ENCODE data around the gene CES4A. TPM values are rescaled to one million over a fixed set of nuclear protein-coding genes. Genes with fewer than 3 reads are reported as not detected.
A peak's percentile ranks its signal among the peaks of the same experiment; 100 is the strongest.

CES4A gene
- total RNA-seq, 1 donor from 2014 or later, result 1.1 TPM

DNA sequence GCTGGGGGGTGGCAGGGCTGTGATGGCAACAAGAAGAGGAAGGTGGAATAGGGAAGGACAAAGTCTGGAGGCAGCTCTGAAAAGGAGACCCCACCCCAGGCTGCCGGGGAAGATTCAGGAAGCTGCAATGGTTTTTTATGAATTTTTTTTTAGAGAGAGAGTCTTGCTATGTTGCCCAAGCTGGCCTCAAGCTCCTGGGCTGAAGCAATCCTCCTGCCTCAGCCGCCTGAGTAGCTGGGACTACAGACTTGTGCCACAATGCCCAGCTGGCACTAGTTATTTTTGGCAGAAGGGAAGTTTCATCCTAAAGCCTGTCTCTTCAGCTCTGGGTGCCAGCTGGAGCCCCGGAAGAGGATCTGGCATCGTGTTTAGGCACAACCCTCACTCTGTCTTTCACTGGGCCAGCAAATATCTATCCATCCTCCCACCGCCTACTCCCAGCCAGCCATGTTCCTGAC is 28.7 kb upstream of the CES4A start:
- H3K27me3 ChIP-seq (ENCODE audit: control insufficient read depth, insufficient read depth, low read length), result no peaks in the 10 kb centered on the region
- FAIRE-seq, result no peak
- H3K36me3 ChIP-seq (ENCODE audit: control insufficient read depth, insufficient read depth, low read length), result no peaks in the 10 kb centered on the region
- no peak overlapping the region for H3K4me3 ChIP-seq (ENCODE audit: low read depth, low read length)
- no peak for DNase-seq (ENCODE audit: low read depth)
- TF ChIP-seq, protein P1, sequence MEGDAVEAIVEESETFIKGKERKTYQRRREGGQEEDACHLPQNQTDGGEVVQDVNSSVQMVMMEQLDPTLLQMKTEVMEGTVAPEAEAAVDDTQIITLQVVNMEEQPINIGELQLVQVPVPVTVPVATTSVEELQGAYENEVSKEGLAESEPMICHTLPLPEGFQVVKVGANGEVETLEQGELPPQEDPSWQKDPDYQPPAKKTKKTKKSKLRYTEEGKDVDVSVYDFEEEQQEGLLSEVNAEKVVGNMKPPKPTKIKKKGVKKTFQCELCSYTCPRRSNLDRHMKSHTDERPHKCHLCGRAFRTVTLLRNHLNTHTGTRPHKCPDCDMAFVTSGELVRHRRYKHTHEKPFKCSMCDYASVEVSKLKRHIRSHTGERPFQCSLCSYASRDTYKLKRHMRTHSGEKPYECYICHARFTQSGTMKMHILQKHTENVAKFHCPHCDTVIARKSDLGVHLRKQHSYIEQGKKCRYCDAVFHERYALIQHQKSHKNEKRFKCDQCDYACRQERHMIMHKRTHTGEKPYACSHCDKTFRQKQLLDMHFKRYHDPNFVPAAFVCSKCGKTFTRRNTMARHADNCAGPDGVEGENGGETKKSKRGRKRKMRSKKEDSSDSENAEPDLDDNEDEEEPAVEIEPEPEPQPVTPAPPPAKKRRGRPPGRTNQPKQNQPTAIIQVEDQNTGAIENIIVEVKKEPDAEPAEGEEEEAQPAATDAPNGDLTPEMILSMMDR (IDR thresholded peaks at IDR 0.05; ENCODE audit: insufficient read depth, low read length, severe bottlenecking), result no peak

DNA sequence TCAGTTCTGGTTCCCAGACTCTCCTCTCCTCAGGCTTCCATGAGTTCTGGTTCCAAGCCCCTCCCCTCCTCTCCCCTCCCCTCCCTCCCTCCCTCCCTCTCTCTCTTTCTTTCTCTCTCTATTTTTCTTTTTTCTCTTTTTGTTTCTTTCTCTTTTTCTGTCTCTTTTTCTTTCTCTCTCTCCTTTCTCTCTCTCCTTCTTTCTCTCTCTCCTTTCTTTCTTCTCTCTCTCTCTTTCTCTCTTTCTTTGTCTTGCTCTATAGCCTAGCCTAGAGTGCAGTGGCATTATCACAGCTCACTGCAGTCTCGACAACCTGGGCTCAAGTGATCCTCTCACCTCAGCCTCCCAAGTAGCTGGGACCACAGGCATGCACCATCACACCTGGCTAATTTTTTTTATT is 28.1 kb upstream of the CES4A start:
- no peaks in the 10 kb centered on the region for H3K36me3 ChIP-seq (ENCODE audit: control insufficient read depth, insufficient read depth, low read length)
- H3K4me3 ChIP-seq (ENCODE audit: low read depth, low read length), result no peak overlapping the region
- H3K27me3 ChIP-seq (ENCODE audit: control insufficient read depth, insufficient read depth, low read length), result no peaks in the 10 kb centered on the region
- no peak for FAIRE-seq
- DNase-seq (ENCODE audit: low read depth), result no peak
- TF ChIP-seq, protein P1 (IDR thresholded peaks at IDR 0.05; ENCODE audit: insufficient read depth, low read length, severe bottlenecking), result no peak

DNA sequence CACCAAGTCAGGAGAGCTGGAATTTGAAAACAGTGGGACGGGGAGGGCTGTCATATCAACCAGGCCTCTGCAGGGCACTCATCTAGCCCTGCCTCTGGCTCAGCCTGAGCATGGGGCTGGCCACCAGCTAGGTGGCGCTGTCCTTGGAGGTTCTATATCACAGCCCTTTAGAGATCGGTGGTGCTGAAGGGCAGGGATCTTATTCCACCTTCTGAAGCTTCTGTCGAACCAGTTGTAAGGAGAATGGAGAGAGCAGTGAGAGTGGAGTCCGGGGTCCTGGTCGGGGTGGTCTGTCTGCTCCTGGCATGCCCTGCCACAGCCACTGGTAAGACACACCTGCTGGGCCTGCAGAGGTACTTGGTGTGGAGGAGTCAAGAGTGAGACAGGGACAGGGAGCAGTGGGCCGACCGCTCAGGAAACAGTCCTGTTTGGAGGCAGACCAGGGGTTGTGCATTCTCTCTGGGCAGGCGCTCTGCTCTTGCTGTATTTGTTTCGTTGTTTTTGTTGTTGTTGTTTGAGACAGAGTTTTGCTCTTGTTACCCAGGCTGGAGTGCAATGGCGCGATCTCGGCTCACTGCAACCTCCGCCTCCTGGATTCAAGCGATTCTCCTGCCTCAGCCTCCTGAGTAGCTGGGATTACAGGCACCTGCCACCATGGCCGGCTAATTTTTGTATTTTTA is 27.2 kb upstream of the CES4A start, which contains the start of gene CES3:
CES3 (plus strand) TSS at position 202 of the 680 bp plus-strand sequence; CDS start at position 244, 42 bp downstream.
- no peak for FAIRE-seq
- Histone ChIP-seq H3K36me3 (ENCODE audit: control insufficient read depth, insufficient read depth, low read length) (no peaks in the 10 kb centered on the region), H3K4me3 (ENCODE audit: low read depth, low read length) (no peak within 1 kb of the TSS), H3K27me3 (ENCODE audit: control insufficient read depth, insufficient read depth, low read length) (no peaks in the 10 kb centered on the region)
- TF ChIP-seq, protein P1 (IDR thresholded peaks at IDR 0.05; ENCODE audit: insufficient read depth, low read length, severe bottlenecking), result peak; percentile 88
- DNase-seq (ENCODE audit: low read depth), result peak; percentile 41

DNA sequence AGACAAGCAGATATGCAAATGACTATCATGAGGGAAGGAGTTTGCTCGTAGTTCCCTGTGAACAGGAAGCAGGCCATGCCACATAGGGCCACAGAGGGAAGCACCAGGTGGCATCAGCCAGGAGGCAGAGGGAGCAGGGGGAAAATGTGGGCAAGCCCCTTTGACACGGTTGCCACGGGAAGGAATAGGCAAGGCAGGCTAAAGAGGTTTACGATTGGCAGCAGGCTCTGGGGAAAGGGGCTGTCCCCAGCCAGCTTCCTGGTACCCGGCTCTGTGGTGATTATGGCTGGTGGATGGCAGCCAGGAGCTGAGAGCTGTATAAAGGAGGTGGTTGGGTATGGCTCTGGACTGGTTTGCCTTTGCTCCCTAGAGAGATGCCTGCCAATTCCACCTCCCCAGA is 26.5 kb upstream of the CES4A start:
- DNase-seq (ENCODE audit: low read depth), result no peak
- Histone ChIP-seq H3K36me3 (ENCODE audit: control insufficient read depth, insufficient read depth, low read length) (no peaks in the 10 kb centered on the region), H3K4me3 (ENCODE audit: low read depth, low read length) (no peak overlapping the region), H3K27me3 (ENCODE audit: control insufficient read depth, insufficient read depth, low read length) (no peaks in the 10 kb centered on the region)
- TF ChIP-seq, protein P1 (IDR thresholded peaks at IDR 0.05; ENCODE audit: insufficient read depth, low read length, severe bottlenecking), result no peak
- FAIRE-seq, result no peak

DNA sequence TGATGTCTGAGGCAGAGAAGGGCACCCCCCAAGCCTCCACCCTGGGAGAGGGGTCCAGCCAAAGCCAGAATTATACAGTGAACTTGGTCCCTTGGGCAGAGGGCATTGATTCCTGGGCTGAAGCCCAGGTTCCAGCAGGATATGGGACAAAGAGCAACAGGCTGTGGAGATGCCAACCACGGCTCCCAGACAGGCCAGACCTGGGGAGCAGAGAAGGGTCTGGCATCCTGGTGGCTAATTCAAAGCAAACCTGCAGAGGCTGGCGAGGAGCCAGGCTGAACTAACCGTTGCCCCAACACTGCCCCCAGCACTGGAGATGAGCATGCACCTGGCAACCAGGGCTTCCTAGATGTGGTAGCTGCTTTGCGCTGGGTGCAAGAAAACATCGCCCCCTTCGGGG is 24.3 kb upstream of the CES4A start:
- no peaks in the 10 kb centered on the region for H3K36me3 ChIP-seq (ENCODE audit: control insufficient read depth, insufficient read depth, low read length)
- TF ChIP-seq, protein P1 (IDR thresholded peaks at IDR 0.05; ENCODE audit: insufficient read depth, low read length, severe bottlenecking), result no peak
- FAIRE-seq, result no peak
- H3K27me3 ChIP-seq (ENCODE audit: control insufficient read depth, insufficient read depth, low read length), result no peaks in the 10 kb centered on the region
- no peak overlapping the region for H3K4me3 ChIP-seq (ENCODE audit: low read depth, low read length)
- no peak for DNase-seq (ENCODE audit: low read depth)

DNA sequence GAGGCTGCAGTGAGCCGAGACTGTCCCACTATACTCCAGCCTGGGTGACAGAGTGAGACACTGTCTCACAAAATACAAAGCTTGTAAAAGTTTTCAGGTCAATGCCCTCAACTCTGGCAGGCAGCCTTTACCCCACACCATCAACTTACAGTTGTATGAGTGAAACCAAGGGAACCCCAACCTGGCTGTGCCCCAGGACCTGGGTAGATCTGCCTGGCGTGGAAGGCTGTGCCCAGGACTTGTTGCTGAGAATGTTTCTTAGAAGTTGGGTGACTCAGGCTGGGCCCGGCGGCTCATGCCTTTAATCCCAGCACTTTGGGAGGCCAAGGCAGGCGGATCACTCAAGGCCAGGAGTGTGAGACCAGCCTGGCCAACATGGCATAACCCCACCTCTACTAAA is 19.5 kb upstream of the CES4A start:
- FAIRE-seq, result no peak
- TF ChIP-seq, protein P1 (IDR thresholded peaks at IDR 0.05; ENCODE audit: insufficient read depth, low read length, severe bottlenecking), result no peak
- no peak for DNase-seq (ENCODE audit: low read depth)
- Histone ChIP-seq H3K36me3 (ENCODE audit: control insufficient read depth, insufficient read depth, low read length) (no peaks in the 10 kb centered on the region), H3K27me3 (ENCODE audit: control insufficient read depth, insufficient read depth, low read length) (no peaks in the 10 kb centered on the region), H3K4me3 (ENCODE audit: low read depth, low read length) (no peak overlapping the region)

All from bronchial epithelial cell (primary cell).